H9 (cell line): ENCODE measurements around the gene CDC42EP1. TPM values are rescaled to one million over a fixed set of nuclear protein-coding genes. Genes with fewer than 3 reads are reported as not detected.

Experiments
- DNase-seq: peaks from one replicate; pipeline ENCODE4 v3.0.0-alpha.2; 2017
- H2AFZ ChIP-seq: one replicate; pipeline ENCODE4 v1.6.1; 2013; ENCODE audit warnings: mild to moderate bottlenecking, low read length, control low read depth, moderate library complexity
- H2AK5ac ChIP-seq: 2 replicates; pipeline ENCODE4 v1.6.1; 2013; ENCODE audit warnings: low read length, control low read depth, mixed read lengths; ENCODE audit not compliant: insufficient read length
- H2BK120ac ChIP-seq: one replicate; pipeline ENCODE4 v1.6.1; 2013; ENCODE audit warnings: low read depth, mild to moderate bottlenecking, low read length, control low read depth, inconsistent platforms; ENCODE audit not compliant: poor library complexity, severe bottlenecking
- H2BK12ac ChIP-seq: 2 replicates; pipeline ENCODE4 v1.6.1; 2013; ENCODE audit warnings: low read length, control low read depth, mixed read lengths, low read depth; ENCODE audit not compliant: insufficient read length
- H2BK15ac ChIP-seq: 2 replicates; pipeline ENCODE4 v1.6.1; 2013; ENCODE audit warnings: low read depth, low read length, control low read depth
- H2BK20ac ChIP-seq: one replicate; pipeline ENCODE4 v1.6.1; 2013; ENCODE audit warnings: low read depth, mild to moderate bottlenecking, low read length, control low read depth, inconsistent platforms; ENCODE audit not compliant: poor library complexity, severe bottlenecking
- H2BK5ac ChIP-seq: 2 replicates; pipeline ENCODE4 v1.6.1; 2013; ENCODE audit warnings: low read length, control low read depth, mixed read lengths; ENCODE audit not compliant: insufficient read length
- H3K14ac ChIP-seq: 2 replicates; pipeline ENCODE4 v1.6.1; 2013; ENCODE audit warnings: low read length, control low read depth; ENCODE audit not compliant: insufficient read depth
- H3K18ac ChIP-seq: 2 replicates; pipeline ENCODE4 v1.6.1; 2013; ENCODE audit warnings: low read depth, mild to moderate bottlenecking, mixed read lengths, low read length, control low read depth; ENCODE audit not compliant: insufficient read length
- H3K23ac ChIP-seq: 2 replicates; pipeline ENCODE4 v1.6.1; 2013; ENCODE audit warnings: low read length, control low read depth, mixed read lengths, low read depth; ENCODE audit not compliant: insufficient read length
- H3K23me2 ChIP-seq: 2 replicates; pipeline ENCODE4 v1.6.1; 2013; ENCODE audit warnings: low read depth, mild to moderate bottlenecking, mixed read lengths, low read length, control low read depth; ENCODE audit not compliant: insufficient read length, poor library complexity, severe bottlenecking
- H3K27ac ChIP-seq: 2 replicates; pipeline ENCODE4 v1.5.1; 2013; ENCODE audit warnings: low read length, control low read depth, mixed read lengths, low read depth; ENCODE audit not compliant: insufficient read length
- H3K27me3 ChIP-seq: 2 replicates; pipeline ENCODE4 v1.6.1; 2013; ENCODE audit warnings: low read length, control low read depth, inconsistent platforms; ENCODE audit not compliant: insufficient read depth
- H3K4ac ChIP-seq: 2 replicates; pipeline ENCODE4 v1.6.1; 2013; ENCODE audit warnings: low read depth, mild to moderate bottlenecking, control low read depth, inconsistent platforms, low read length, moderate library complexity
- H3K4me1 ChIP-seq: 2 replicates; pipeline ENCODE4 v1.6.1; 2013; ENCODE audit warnings: low read length, control low read depth, inconsistent platforms; ENCODE audit not compliant: insufficient read depth
- H3K4me2 ChIP-seq: 2 replicates; pipeline ENCODE4 v1.6.1; 2013; ENCODE audit warnings: low read length, control low read depth, mixed read lengths; ENCODE audit not compliant: insufficient read length, insufficient read depth
- H3K56ac ChIP-seq: 2 replicates; pipeline ENCODE4 v1.6.1; 2013; ENCODE audit warnings: low read depth, mild to moderate bottlenecking, mixed read lengths, low read length, control low read depth; ENCODE audit not compliant: insufficient read length
- H3K79me1 ChIP-seq: 2 replicates; pipeline ENCODE4 v1.6.1; 2013; ENCODE audit warnings: low read depth, mild to moderate bottlenecking, moderate library complexity, low read length, control low read depth, inconsistent platforms; ENCODE audit not compliant: insufficient read depth, poor library complexity, severe bottlenecking
- H3K79me2 ChIP-seq: 2 replicates; pipeline ENCODE4 v1.6.1; 2013; ENCODE audit warnings: low read length, control low read depth, inconsistent platforms; ENCODE audit not compliant: insufficient read depth
- H3K9ac ChIP-seq: 2 replicates; pipeline ENCODE4 v1.6.1; 2013; ENCODE audit warnings: low read length, control low read depth, mixed read lengths; ENCODE audit not compliant: insufficient read length; ENCODE audit errors: extremely low read depth
- H3K9me3 ChIP-seq: one replicate; pipeline ENCODE4 v1.6.1; 2013; ENCODE audit warnings: low read depth, low read length, inconsistent platforms; ENCODE audit not compliant: control insufficient read depth
- H3T11ph ChIP-seq: one replicate; pipeline ENCODE4 v1.6.1; 2013; ENCODE audit warnings: mild to moderate bottlenecking, low read length, control low read depth, inconsistent platforms
- H4K20me1 ChIP-seq: one replicate; pipeline ENCODE4 v1.6.1; 2013; ENCODE audit not compliant: control insufficient read depth, insufficient read length, insufficient read depth
- H4K5ac ChIP-seq: 2 replicates; pipeline ENCODE4 v1.6.1; 2013; ENCODE audit warnings: low read depth, mild to moderate bottlenecking, mixed read lengths, low read length, control low read depth; ENCODE audit not compliant: insufficient read length
- H4K8ac ChIP-seq: replicated peaks from 2 replicates; pipeline ENCODE4 v1.6.1; 2013; ENCODE audit warnings: low read length, control low read depth, mixed read lengths, low read depth; ENCODE audit not compliant: insufficient read length
- H4K91ac ChIP-seq: 2 replicates; pipeline ENCODE4 v1.6.1; 2013; ENCODE audit warnings: low read depth, mild to moderate bottlenecking, moderate library complexity, mixed read lengths, low read length, control low read depth; ENCODE audit not compliant: insufficient read length
- H3K27ac Mint-ChIP-seq, 3 experiments: 2 replicates in 2 of 3; 3 replicates in 1 of 3; pipeline ENCODE4 v1.8.0; 2020 to 2021; ENCODE audit warnings: mixed read lengths in 3 of 3, mild to moderate bottlenecking in 1 of 3, moderate library complexity in 1 of 3
- H3K27me3 Mint-ChIP-seq: 2 replicates; pipeline ENCODE4 v1.8.0; 2021; ENCODE audit warnings: low read depth, mild to moderate bottlenecking, moderate library complexity, mixed read lengths
- H3K36me3 Mint-ChIP-seq, 3 experiments: 2 replicates in 2 of 3; 3 replicates in 1 of 3; pipeline ENCODE4 v1.8.0; 2020 to 2021; ENCODE audit warnings: low read depth in 3 of 3, mixed read lengths in 3 of 3; ENCODE audit not compliant: insufficient read depth in 1 of 3
- H3K4me1 Mint-ChIP-seq, 2 experiments: 2 replicates each; pipeline ENCODE4 v1.8.0; 2020; ENCODE audit warnings: mixed read lengths in 2 of 2
- H3K4me3 Mint-ChIP-seq, 2 experiments: 2 replicates in 1 of 2; 3 replicates in 1 of 2; pipeline ENCODE4 v1.8.0; 2020 to 2021; ENCODE audit warnings: mild to moderate bottlenecking in 2 of 2, mixed read lengths in 2 of 2, moderate library complexity in 1 of 2
- H3K9me3 Mint-ChIP-seq, 2 experiments: 2 replicates in 1 of 2; 3 replicates in 1 of 2; pipeline ENCODE4 v1.8.0; 2020; ENCODE audit warnings: mild to moderate bottlenecking in 2 of 2, mixed read lengths in 2 of 2, moderate library complexity in 1 of 2
- WGBS: extraction: QIAGEN DNeasy Blood & Tissue Kit; methylation state at CpG from one replicate; pipeline ENCODE4 v1.1.7; 2013; ENCODE audit warnings: missing lambda C conversion rate, low lambda C conversion rate, mixed read lengths; ENCODE audit not compliant: insufficient read length; ENCODE audit errors: extremely low coverage; 5-methylcytosine and 5-hydroxymethylcytosine counted together
- total RNA-seq: library from RNA; stranded (reverse); gene quantifications from 2 replicates; pipeline ENCODE4 v1.2.1, GENCODE V29; 2021
- TF ChIP-seq, protein P1 (sequence below): fragments of 200-600 bp; sonication (generic); conservative IDR thresholded peaks from 3 replicates; pipeline ENCODE4 v1.8.0; 2021; ENCODE audit warnings: antibody characterized with exemption, mild to moderate bottlenecking

The CDC42EP1 gene
- total RNA-seq, 1 experiment from 2014 or later = 23.0 TPM

GRCh38 chr22:37522482-37522881 is 37.8 kb upstream of the CDC42EP1 start:
- Histone ChIP-seq H3K4me2 (no peak overlapping the region), H3K4me1 (no peaks in the 10 kb centered on the region; the same call in 1 of the 2 replicates), H3K18ac (no peak overlapping the region), H4K8ac (no peak overlapping the region), H3K79me2 (no peaks in the 10 kb centered on the region), H3K9me3 (no peaks in the 10 kb centered on the region), H2BK20ac (no peak overlapping the region), H3K9ac (no peak overlapping the region), H2BK12ac (no peak overlapping the region), H3K27me3 (no peaks in the 10 kb centered on the region; the same call in 1 of the 2 replicates), H3K23ac (no peak overlapping the region), H3K27ac (no peak overlapping the region), H3K79me1 (no peaks in the 10 kb centered on the region), H2BK15ac (no peak overlapping the region), H3K4ac (no peak overlapping the region), H3T11ph (no peak overlapping the region), H4K20me1 (no peaks in the 10 kb centered on the region), H2BK120ac (no peak overlapping the region), H3K23me2 (peaks cover 4% of the 10 kb centered on the region), H4K91ac (no peak overlapping the region), H3K56ac (no peak overlapping the region), H3K14ac (no peak overlapping the region), H2AK5ac (no peak overlapping the region), H2BK5ac (no peak overlapping the region), H2AFZ (no peak overlapping the region), H4K5ac (no peak overlapping the region)
- no peaks in the 10 kb centered on the region for H3K9me3 Mint-ChIP-seq
- no peaks in the 10 kb centered on the region for H3K36me3 Mint-ChIP-seq
- WGBS = no CpG with 5 or more reads among the region's 6 CpGs
- no peak overlapping the region for H3K27ac Mint-ChIP-seq
- no peak overlapping the region for H3K4me3 Mint-ChIP-seq
- H3K27me3 Mint-ChIP-seq = peaks cover 44% of the 10 kb centered on the region
- no peak for DNase-seq
- H3K4me1 Mint-ChIP-seq = peaks cover 10 to 16% of the 10 kb centered on the region in 2 experiments
- TF ChIP-seq, protein P1, sequence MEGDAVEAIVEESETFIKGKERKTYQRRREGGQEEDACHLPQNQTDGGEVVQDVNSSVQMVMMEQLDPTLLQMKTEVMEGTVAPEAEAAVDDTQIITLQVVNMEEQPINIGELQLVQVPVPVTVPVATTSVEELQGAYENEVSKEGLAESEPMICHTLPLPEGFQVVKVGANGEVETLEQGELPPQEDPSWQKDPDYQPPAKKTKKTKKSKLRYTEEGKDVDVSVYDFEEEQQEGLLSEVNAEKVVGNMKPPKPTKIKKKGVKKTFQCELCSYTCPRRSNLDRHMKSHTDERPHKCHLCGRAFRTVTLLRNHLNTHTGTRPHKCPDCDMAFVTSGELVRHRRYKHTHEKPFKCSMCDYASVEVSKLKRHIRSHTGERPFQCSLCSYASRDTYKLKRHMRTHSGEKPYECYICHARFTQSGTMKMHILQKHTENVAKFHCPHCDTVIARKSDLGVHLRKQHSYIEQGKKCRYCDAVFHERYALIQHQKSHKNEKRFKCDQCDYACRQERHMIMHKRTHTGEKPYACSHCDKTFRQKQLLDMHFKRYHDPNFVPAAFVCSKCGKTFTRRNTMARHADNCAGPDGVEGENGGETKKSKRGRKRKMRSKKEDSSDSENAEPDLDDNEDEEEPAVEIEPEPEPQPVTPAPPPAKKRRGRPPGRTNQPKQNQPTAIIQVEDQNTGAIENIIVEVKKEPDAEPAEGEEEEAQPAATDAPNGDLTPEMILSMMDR = no peak
